Fibroblast of lung (primary cell): Measurements from ENCODE around the gene IGSF9B. TPM values are rescaled to one million over a fixed set of nuclear protein-coding genes. Genes with fewer than 3 reads are reported as not detected.

Experiments
- DNase-seq, 2 donors: peaks; one replicate each; pipeline versions ENCODE4 v3.0.0 to v3.0.0-alpha.2; 2010; ENCODE audit warnings: low read depth in 2 of 2
- H2AFZ ChIP-seq: 2 replicates; pipeline ENCODE4 v1.5.1; 2012; ENCODE audit warnings: low read length, control low read depth, inconsistent platforms
- H3K27ac ChIP-seq: 2 replicates; pipeline ENCODE4 v1.5.1; 2011; ENCODE audit warnings: low read length, control low read depth; ENCODE audit not compliant: insufficient read depth
- H3K27me3 ChIP-seq: 2 replicates; pipeline ENCODE4 v1.5.1; 2011; ENCODE audit warnings: mild to moderate bottlenecking, low read length; ENCODE audit not compliant: control insufficient read depth, insufficient read depth
- H3K36me3 ChIP-seq: 2 replicates; pipeline ENCODE4 v1.5.1; 2011; ENCODE audit warnings: low read length; ENCODE audit not compliant: control insufficient read depth, insufficient read depth
- H3K4me1 ChIP-seq: 2 replicates; pipeline ENCODE4 v1.5.1; 2011; ENCODE audit warnings: low read length; ENCODE audit not compliant: control insufficient read depth, insufficient read depth; ENCODE audit errors: extremely low read depth
- H3K4me2 ChIP-seq: 2 replicates; pipeline ENCODE4 v1.5.1; 2011; ENCODE audit warnings: low read length, control low read depth; ENCODE audit not compliant: insufficient read depth; ENCODE audit errors: extremely low read depth
- H3K4me3 ChIP-seq, 4 experiments: fragments of 200-600 bp in 1 of 4; sonication (generic) in 1 of 4; replicated peaks in 1 of 4; 2 replicates each; pipeline ENCODE4 v1.5.1; 2011 to 2016; ENCODE audit warnings: low read length in 4 of 4, low read depth in 3 of 4, mild to moderate bottlenecking in 3 of 4, control low read depth in 2 of 4, inconsistent platforms in 1 of 4, mixed read lengths in 1 of 4; ENCODE audit not compliant: insufficient read depth in 1 of 4; ENCODE audit errors: control extremely low read depth in 1 of 4
- H3K79me2 ChIP-seq: 2 replicates; pipeline ENCODE4 v1.5.1; 2012; ENCODE audit warnings: mild to moderate bottlenecking, low read length, inconsistent platforms; ENCODE audit not compliant: control insufficient read depth, insufficient read depth
- H3K9ac ChIP-seq: 2 replicates; pipeline ENCODE4 v1.5.1; 2011; ENCODE audit warnings: mild to moderate bottlenecking, low read length, control low read depth; ENCODE audit not compliant: insufficient read depth
- H3K9me3 ChIP-seq: 2 replicates; pipeline ENCODE4 v1.5.1; 2012; ENCODE audit warnings: low read depth, low read length; ENCODE audit not compliant: control insufficient read depth, insufficient read depth
- H4K20me1 ChIP-seq: 2 replicates; pipeline ENCODE4 v1.5.1; 2011; ENCODE audit warnings: low read length; ENCODE audit not compliant: control insufficient read depth, insufficient read depth; ENCODE audit errors: extremely low read depth
- EZH2 ChIP-seq: IDR thresholded peaks from 2 replicates; pipeline ENCODE4 v1.5.1; 2012; ENCODE audit warnings: low read length, control low read depth, mild to moderate bottlenecking; ENCODE audit errors: missing control alignments
- polyA plus RNA-seq, 2 donors: library from polyadenylated mRNA; depleted of rRNA in 1 of 2; stranded (reverse) in 1 of 2; unstranded in 1 of 2; fragments of >200 nt; gene quantifications; 2 replicates each; pipeline ENCODE4 v1.2.1, GENCODE V29; 2011 to 2012; ENCODE audit warnings: missing spikeins in 1 of 2
- total RNA-seq: library from RNA; depleted of rRNA; stranded (reverse); fragments of >200 nt; gene quantifications from 2 replicates; pipeline ENCODE4 v1.2.1, GENCODE V29; 2014
- TF ChIP-seq, protein P1 (sequence below), 2 donors: IDR thresholded peaks in 1 of 2; conservative IDR thresholded peaks in 1 of 2; 1 replicate in 1 of 2; 2 replicates in 1 of 2; pipeline ENCODE4 v1.5.1; 2011 to 2012; ENCODE audit warnings: low read length in 2 of 2, control low read depth in 1 of 2, inconsistent platforms in 1 of 2, low read depth in 1 of 2, mild to moderate bottlenecking in 1 of 2

The IGSF9B gene
- total and polyA plus RNA-seq, 2 donors (not counting 1 experiment from before 2014, with no cell fraction given), result under 0.01 TPM; not detected in 1

DNA sequence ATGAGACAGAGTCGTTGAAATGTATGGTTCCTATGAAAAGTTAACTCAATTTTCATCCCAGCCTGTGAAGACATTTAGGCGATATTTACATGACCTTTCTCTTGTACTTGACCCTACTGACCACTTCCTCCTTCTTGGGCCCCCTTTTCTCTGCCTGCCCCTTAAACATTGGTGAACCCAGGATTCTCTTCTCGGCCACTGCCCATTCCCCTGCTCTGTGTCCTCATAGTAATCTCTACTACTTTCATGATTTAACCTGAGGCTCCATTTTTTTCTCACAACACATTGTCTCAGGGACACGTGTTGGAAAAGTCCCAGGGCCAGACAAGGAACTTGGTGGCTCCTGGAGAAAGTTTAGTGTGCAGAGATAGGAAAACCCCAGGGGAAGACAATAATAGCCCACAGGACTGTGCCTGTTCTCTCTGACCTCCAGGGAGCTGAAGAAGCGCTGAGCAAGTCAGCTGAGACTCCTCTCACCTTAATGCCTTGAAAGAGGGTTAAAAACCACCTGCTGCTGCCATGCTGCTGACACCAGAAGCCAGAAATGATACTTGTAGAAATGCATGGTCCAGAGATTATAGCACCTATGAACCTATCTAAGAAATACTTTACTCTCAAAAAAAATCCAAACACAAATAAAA is 69.0 kb downstream of the IGSF9B start:
- Histone ChIP-seq H4K20me1 (no peaks in the 10 kb centered on the region), H3K79me2 (no peaks in the 10 kb centered on the region), H2AFZ (no peak overlapping the region), H3K4me3 (no peak overlapping the region), H3K36me3 (no peaks in the 10 kb centered on the region), H3K27me3 (no peaks in the 10 kb centered on the region), H3K9ac (no peak overlapping the region), H3K9me3 (no peaks in the 10 kb centered on the region), H3K4me2 (no peak overlapping the region), H3K27ac (no peak overlapping the region), H3K4me1 (no peaks in the 10 kb centered on the region)
- DNase-seq, result no peak
- TF ChIP-seq, protein P1, sequence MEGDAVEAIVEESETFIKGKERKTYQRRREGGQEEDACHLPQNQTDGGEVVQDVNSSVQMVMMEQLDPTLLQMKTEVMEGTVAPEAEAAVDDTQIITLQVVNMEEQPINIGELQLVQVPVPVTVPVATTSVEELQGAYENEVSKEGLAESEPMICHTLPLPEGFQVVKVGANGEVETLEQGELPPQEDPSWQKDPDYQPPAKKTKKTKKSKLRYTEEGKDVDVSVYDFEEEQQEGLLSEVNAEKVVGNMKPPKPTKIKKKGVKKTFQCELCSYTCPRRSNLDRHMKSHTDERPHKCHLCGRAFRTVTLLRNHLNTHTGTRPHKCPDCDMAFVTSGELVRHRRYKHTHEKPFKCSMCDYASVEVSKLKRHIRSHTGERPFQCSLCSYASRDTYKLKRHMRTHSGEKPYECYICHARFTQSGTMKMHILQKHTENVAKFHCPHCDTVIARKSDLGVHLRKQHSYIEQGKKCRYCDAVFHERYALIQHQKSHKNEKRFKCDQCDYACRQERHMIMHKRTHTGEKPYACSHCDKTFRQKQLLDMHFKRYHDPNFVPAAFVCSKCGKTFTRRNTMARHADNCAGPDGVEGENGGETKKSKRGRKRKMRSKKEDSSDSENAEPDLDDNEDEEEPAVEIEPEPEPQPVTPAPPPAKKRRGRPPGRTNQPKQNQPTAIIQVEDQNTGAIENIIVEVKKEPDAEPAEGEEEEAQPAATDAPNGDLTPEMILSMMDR (conservative IDR thresholded peaks at IDR 0.05 in 1 of 2, IDR thresholded peaks at IDR 0.05 in 1 of 2; ENCODE audit: low read depth in 1 of 2, low read length in 2 of 2), result no peak
- TF ChIP-seq EZH2, result no peak

DNA sequence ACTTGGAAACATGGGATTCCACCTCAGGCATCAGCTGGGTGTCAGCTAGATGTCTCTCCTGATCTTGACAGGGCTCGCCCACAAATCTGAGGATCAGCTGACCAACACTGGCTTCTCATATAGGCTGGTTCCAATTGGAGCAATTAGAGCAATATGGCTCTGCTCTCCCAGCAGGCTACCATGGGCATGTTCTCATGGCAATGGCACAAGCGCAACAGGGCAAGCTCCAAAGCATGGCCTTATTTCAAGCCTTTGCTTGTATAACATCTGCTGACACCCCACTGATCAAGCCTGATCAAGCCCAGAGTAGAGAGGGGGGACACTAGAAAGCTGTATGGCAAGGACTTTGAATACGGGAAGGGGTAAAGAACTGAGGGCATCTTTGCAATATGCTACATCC is 70.7 kb downstream of the IGSF9B start:
- DNase-seq, result no peak
- H3K9ac ChIP-seq, result no peak overlapping the region

DNA sequence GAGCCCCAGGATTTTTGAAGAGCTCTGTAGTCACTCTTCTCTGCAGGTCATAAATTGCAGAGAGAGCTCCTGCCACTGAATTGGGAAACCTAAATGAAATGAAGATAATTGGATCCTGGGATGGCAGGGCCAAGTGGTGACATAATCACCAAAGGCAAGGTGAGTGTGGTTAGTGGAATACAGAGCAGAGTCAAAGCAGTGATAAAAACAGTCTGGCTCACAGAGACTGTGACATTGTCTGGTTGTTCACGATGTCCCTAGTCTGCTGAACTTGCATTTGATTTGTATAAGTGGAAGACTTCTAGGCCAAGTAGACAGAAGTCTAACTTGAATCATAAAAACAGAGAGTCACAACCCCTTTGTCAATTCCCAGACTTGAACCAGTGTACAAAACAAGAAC is 84.6 kb downstream of the IGSF9B start:
- no peak overlapping the region for H3K9ac ChIP-seq
- H3K79me2 ChIP-seq, result no peaks in the 10 kb centered on the region
- TF ChIP-seq, protein P1 (conservative IDR thresholded peaks at IDR 0.05 in 1 of 2, IDR thresholded peaks at IDR 0.05 in 1 of 2; ENCODE audit: low read depth in 1 of 2, low read length in 2 of 2), result no peak
- TF ChIP-seq EZH2, result no peak
- H3K4me1 ChIP-seq, result no peaks in the 10 kb centered on the region
- H3K4me2 ChIP-seq, result no peak overlapping the region
- H3K9me3 ChIP-seq, result no peaks in the 10 kb centered on the region
- H2AFZ ChIP-seq, result no peak overlapping the region
- no peaks in the 10 kb centered on the region for H3K27me3 ChIP-seq
- H3K27ac ChIP-seq, result no peak overlapping the region
- H3K36me3 ChIP-seq, result no peaks in the 10 kb centered on the region
- no peak overlapping the region for H3K4me3 ChIP-seq
- H4K20me1 ChIP-seq, result no peaks in the 10 kb centered on the region
- DNase-seq, result no peak

More for the DNA sequence above, 70.7 kb downstream of the IGSF9B start:
- Histone ChIP-seq H3K36me3 (no peaks in the 10 kb centered on the region), H2AFZ (no peak overlapping the region), H3K4me2 (no peak overlapping the region), H4K20me1 (no peaks in the 10 kb centered on the region), H3K4me1 (no peaks in the 10 kb centered on the region), H3K79me2 (no peaks in the 10 kb centered on the region), H3K9me3 (no peaks in the 10 kb centered on the region), H3K4me3 (no peak overlapping the region), H3K27ac (no peak overlapping the region), H3K27me3 (no peaks in the 10 kb centered on the region)
- no peak for TF ChIP-seq EZH2
- TF ChIP-seq, protein P1 (conservative IDR thresholded peaks at IDR 0.05 in 1 of 2, IDR thresholded peaks at IDR 0.05 in 1 of 2; ENCODE audit: low read depth in 1 of 2, low read length in 2 of 2), result no peak
